ENCODE measurements around the gene GIT1.

The GIT1 gene

GRCh38 chr17:29615492-29616299 lies 26.2 kb upstream of the GIT1 start:
- DNase-seq: peak; percentile 50

GRCh38 chr17:29615048-29615385 lies 25.6 kb upstream of the GIT1 start:
- DNase-seq: no peak

GRCh38 chr17:29614349-29615047 lies 25.1 kb upstream of the GIT1 start:
- DNase-seq: no peak

GRCh38 chr17:29613856-29614255 lies 24.4 kb upstream of the GIT1 start:
- no peak for DNase-seq

GRCh38 chr17:29613352-29613837 lies 23.9 kb upstream of the GIT1 start:
- DNase-seq: no peak

GRCh38 chr17:29612404-29613280 lies 23.2 kb upstream of the GIT1 start:
- DNase-seq: no peak

- DNase-seq: no peak
Measured at GRCh38 chr17:29612094-29612403, 22.6 kb upstream of the GIT1 start.

- no peak for DNase-seq
Measured at GRCh38 chr17:29611351-29612093, 22.1 kb upstream of the GIT1 start.

- no peak for DNase-seq
Measured at GRCh38 chr17:29610395-29610794, 20.9 kb upstream of the GIT1 start.

- no peak for DNase-seq
Measured at GRCh38 chr17:29608986-29609385, 19.5 kb upstream of the GIT1 start.

- DNase-seq: no peak
Measured at GRCh38 chr17:29607557-29608195, 18.2 kb upstream of the GIT1 start.

GRCh38 chr17:29603109-29603674 lies 13.7 kb upstream of the GIT1 start:
- DNase-seq: no peak

GRCh38 chr17:29597361-29598172 lies 8.1 kb upstream of the GIT1 start:
- DNase-seq: no peak

GRCh38 chr17:29596811-29597210 lies 7.4 kb upstream of the GIT1 start:
- DNase-seq: no peak

- DNase-seq: no peak
Measured at GRCh38 chr17:29595943-29596774, 6.7 kb upstream of the GIT1 start.

GRCh38 chr17:29595107-29595942 lies 5.9 kb upstream of the GIT1 start:
- DNase-seq: no peak

GRCh38 chr17:29594519-29595090 lies 5.2 kb upstream of the GIT1 start:
- DNase-seq: no peak

GRCh38 chr17:29593591-29594518 lies 4.4 kb upstream of the GIT1 start:
- DNase-seq: no peak

Measured in NCI-H2029 (cell line).